Measurements from ENCODE around the gene RNF220.
"Not testable (repeated sequence)": the region's sequence is repeated elsewhere in the genome, so short reads cannot be mapped to it uniquely, and the experiment has no call there.

Gene RNF220

GRCh38 chr1:44661781-44662682, 257.0 kb downstream of the RNF220 start:
- no peak for DNase-seq

GRCh38 chr1:44662683-44663030, 257.6 kb downstream of the RNF220 start:
- no peak for DNase-seq

GRCh38 chr1:44663417-44663816, 258.4 kb downstream of the RNF220 start:
- DNase-seq: no peak

GRCh38 chr1:44664730-44665370, 259.8 kb downstream of the RNF220 start:
- DNase-seq: no peak

- DNase-seq: not testable (repeated sequence)
Measured at GRCh38 chr1:44666719-44667118, 261.7 kb downstream of the RNF220 start.

- no peak for DNase-seq
Measured at GRCh38 chr1:44670751-44671640, 265.9 kb downstream of the RNF220 start.

GRCh38 chr1:44672254-44672955, 267.4 kb downstream of the RNF220 start:
- DNase-seq: peak; percentile 63

- DNase-seq: no peak
Measured at GRCh38 chr1:44672961-44673674, 268.1 kb downstream of the RNF220 start.

GRCh38 chr1:44673675-44674112, 268.6 kb downstream of the RNF220 start:
- no peak for DNase-seq

GRCh38 chr1:44674113-44675000, 269.3 kb downstream of the RNF220 start, which contains the start of the genes ARMH1 and TMEM53:
Gene ARMH1, plus strand, starts transcription at chr1:44674714. Its CDS starts 14,984 bp downstream, at chr1:44689698.
Gene TMEM53, minus strand, starts transcription at chr1:44674481. Its CDS starts 90 bp downstream, at chr1:44674391.
- DNase-seq: peak; percentile 52

GRCh38 chr1:44675186-44675585, 270.1 kb downstream of the RNF220 start:
- DNase-seq: no peak

GRCh38 chr1:44676484-44677200, 271.6 kb downstream of the RNF220 start:
- no peak for DNase-seq

- no peak for DNase-seq
Measured at GRCh38 chr1:44677201-44677766, 272.2 kb downstream of the RNF220 start.

- no peak for DNase-seq
Measured at GRCh38 chr1:44678120-44678519, 273.1 kb downstream of the RNF220 start.

- DNase-seq: no peak
Measured at GRCh38 chr1:44678626-44679025, 273.6 kb downstream of the RNF220 start.

- DNase-seq: no peak
Measured at GRCh38 chr1:44679468-44679867, 274.4 kb downstream of the RNF220 start.

GRCh38 chr1:44681905-44682882, 277.1 kb downstream of the RNF220 start:
- no peak for DNase-seq

GRCh38 chr1:44682883-44683265, 277.8 kb downstream of the RNF220 start:
- no peak for DNase-seq
